ENCODE results near the gene RILPL1.
"Not testable (repeated sequence)": the region's sequence is repeated elsewhere in the genome, so short reads cannot be mapped to it uniquely, and the experiment has no call there.

The RILPL1 gene

DNA sequence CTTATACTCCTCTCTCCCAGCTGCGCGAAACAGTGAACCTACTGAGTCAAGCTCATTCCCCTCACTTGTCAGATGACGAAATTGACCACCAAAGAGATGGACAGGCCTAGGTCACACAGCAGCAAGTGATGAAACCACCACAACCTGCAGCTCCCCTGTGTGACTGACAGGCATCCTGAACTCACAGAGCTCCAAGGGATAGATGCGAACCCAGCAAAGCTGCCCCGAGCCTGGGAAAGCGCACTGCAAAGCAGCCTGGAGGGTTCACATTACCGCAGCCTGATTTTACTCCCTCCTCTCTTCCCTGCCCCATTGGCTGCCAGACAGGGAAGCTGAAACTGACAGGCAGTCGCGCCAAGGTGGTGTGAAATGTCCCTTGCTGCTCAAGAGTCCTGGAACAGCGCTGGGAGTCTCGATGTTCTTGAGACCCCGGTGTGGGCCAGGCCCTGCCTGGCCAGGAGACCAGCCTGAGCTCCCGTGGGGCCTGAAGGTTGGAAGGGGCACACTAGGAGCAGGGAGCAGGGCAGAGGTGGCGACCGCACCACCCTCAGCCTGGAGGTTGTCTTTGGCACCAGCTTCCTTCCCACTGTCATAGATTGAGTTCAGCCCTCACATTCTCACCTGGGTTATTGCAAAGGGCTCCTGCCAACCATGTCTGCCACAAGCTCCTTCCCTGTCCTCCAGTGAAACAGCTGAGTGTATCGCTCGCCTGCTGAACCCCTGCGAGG, 39.2 kb downstream of the RILPL1 start:
- no peak for DNase-seq (ENCODE audit: low read depth in 2 of 2)

DNA sequence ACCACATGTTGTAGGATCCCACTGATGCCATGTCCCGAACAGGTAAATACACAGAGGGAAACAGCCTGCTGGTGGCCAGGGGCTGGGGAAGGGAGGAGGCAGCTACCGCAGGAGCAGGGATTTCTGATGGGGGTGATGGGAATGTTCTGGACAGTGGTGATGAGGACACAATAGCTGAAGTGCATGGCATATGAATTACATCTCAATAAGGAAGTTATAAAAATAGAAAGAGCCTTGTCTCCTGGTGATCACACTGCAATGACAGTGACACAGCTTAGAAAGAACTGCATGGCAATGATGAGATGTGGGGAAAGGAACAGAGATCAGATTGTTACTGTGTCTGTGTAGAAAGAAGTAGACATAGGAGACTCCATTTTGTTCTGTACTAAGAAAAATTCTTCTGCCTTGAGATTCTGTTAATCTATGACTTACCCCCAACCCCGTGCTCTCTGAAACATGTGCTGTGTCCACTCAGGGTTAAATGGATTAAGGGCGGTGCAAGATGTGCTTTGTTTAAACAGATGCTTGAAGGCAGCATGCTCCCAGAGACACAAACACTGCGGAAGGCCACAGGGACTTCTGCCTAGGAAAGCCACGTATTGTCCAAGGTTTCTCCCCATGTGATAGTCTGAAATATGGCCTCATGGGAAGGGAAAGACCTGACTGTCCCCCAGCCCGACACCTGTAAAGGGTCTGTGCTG, 41.0 kb downstream of the RILPL1 start:
- DNase-seq (ENCODE audit: low read depth in 2 of 2) = not testable (repeated sequence)

DNA sequence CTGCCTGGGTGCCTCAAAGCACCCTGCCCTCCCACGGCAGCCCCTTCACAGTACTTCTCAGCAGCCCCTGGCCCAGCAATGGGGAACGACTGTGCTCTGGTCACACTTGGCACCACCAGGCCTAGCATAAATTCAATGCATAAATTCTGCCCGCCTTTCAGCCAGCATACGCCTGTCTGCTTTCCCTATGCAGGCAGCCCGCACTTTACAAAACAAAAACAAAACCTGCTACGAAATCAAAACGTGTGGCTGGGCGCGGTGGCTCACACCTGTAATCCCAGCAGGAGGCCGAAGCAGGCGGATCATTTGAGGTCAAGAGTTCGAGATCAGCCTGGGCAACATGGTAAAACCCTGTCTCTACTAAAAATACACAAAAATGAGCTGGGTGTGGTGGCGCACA, 42.0 kb downstream of the RILPL1 start:
- no peak for DNase-seq (ENCODE audit: low read depth in 2 of 2)

DNA sequence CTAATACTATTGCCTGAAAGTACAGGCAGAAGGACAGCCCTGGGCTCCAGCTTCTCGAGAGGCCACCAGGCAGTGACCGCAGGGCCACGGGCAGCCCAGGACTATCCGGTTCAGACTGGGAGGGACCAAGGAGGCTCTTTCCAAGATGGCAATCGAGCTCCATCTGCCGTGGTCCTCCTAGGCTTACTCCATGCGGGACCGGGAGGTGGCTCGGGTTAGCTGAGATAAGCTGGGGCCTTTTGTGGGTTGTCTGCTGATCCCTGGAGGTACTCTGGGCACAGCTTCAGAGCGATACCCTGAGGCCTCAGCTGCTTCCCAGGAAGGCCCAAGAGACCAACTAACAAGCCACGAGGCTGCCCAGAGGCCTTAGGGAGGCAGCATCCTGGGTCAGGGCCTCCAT, 42.5 kb downstream of the RILPL1 start:
- no peak for DNase-seq (ENCODE audit: low read depth in 2 of 2)

DNA sequence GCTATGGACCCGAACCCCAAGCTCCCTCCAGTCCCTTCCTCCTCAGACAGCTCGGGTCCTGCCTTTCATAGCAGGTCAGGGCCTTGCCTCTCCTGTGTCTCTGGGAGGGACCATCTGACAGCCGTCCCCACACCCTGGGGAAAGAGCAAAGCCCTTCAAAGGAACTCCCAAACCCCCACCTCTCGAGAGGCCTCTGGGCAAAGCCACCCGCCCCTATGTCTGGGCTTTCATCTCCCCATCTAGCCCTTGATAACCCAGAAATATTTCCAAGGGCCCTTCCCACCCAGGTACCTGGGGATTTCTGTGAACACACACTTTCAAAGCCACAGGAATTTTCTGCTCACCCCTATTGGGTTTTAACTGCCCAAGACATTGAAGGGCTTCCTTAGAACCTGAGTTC, 43.4 kb downstream of the RILPL1 start:
- no peak for DNase-seq (ENCODE audit: low read depth in 2 of 2)

DNA sequence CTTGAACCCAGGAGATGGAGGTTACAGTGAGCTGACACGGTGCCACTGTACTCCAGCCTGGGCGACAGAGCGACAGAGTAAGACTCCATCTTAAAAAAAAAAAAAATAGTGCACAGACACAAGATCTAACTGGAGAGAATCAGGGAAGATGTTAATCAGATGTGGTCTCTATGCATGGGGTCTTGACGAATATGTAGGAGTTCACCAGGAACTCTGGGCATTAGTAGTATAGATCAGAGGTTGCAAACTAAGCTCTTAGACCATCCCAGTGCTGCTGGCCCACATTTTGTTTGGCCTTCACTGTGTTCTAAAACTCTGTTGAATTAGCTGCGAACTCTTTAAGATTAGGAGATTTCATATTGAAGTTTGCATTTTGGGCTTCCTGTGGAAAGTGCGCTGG, 43.9 kb downstream of the RILPL1 start:
- no peak for DNase-seq (ENCODE audit: low read depth in 2 of 2)

DNA sequence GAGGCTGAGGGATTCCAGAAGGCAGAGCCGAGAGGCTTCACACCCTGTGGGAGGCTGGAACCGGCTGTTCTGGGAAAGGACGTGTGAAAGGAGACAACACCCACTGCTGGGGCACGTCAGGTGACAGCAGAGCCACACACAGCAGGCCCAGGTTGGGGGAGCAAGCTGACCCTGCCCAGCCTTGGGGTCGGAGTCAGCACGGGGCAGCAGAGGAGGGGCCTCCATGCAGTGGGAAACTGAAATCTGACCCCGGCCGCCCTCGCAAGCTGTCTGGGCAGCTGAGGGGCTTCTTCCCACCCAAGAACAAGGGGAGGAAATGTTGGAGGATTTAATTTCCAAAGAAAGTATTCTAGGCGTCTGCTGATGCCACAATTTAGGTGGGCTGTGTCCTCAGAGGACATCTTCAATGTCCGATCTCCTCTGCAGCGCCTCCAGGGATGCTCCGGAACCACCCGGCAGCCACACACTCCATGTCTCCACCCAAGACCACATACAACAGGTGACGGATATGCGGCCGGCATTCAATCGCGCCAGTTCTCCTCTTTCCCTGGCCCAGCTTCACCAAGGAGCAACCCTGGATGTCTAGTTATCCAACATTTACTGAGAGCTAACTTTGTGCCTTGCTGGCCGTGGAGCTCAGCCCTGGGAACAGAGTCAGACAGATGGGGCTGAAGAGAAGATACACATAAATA, 44.8 kb downstream of the RILPL1 start:
- DNase-seq (ENCODE audit: low read depth in 2 of 2) = no peak

DNA sequence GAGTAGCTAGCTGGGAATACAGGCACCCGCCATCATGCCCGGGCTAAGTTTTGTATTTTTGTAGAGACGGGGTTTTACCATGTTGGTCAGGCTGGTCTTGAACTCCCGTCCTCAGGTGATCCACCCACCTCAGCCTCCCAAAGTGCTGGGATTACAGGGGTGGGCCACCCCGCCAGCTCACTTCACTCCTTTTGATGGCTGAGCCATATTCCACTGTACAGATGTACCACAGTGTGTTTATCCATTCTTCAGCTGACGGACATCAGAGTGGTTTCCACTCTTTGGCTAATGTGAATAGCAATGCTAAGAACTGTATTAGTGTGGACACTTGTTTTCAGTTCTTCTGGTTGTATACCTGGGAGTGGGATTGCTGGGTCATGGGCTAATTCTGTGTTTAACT, 46.1 kb downstream of the RILPL1 start:
- DNase-seq (ENCODE audit: low read depth in 2 of 2) = no peak

DNA sequence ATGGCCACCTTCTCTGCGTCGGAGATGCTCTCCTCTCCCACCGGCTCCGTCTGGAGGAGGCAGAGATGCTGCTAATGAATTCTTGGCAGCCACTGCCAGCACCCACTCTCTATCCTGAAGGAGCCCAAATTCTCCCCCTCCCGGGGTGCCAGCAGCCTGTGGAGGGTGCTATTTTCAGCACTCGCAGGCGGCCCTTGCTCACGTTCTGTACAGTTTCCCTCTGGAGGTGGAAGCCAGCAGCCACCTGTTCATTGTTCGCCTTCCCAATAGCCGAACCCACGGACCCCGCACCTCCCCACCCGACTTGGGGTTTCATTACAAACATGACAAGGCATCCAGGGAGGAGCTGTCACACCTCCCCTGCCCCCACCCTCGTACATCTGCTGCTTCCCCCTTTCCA, 47.8 kb downstream of the RILPL1 start:
- DNase-seq (ENCODE audit: low read depth in 2 of 2) = no peak

DNA sequence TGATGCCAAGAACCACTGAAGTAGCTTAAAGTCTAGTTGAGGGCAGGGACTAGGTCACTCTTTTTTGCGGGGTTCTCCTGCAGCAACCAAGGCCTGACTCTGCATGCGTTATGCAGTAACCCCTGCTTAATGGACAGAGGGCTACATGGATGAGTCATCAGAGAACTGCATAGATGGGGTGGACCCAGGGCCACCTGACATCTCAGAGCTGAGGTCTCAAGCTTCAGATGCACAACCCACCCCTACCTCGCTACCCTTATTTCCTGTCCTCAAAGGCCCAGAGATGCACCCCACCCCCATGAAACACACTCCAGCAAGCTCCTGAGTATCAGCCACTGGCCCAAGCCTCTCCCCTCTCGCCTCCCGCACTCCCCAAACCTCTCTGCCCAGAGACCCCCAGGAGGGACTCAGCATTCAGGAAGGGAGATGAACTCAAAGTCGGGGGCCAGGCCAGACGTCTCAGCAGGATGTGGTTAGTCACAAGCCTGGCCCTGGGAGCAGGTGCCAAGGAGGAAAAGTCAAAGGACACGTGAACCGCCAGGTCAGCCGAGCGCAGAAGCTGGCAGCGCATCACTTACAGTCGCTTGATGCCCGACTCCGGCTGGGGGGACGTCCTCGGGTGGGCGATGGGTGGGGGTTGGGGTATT, 49.8 kb downstream of the RILPL1 start:
- no peak for DNase-seq (ENCODE audit: low read depth in 2 of 2)

DNA sequence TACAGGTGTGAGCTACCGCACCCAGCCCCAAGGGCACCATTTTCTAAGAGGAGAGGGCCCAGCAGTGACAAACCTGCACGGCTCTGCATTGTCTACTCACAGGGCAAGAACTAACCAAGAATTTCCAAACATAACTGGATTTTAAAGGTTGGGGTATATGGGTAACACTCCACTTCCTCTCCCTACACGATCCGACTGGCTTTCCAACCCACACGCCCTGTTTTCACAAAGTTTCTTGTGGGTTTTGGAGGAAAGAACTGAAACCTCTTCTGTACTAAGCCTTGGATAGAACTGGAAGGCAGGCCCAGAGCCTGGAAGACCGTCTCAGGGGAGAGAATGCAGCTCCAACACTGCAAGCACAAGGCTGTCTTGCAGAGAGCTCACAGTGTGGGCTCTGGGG, 50.6 kb downstream of the RILPL1 start:
- DNase-seq (ENCODE audit: low read depth in 2 of 2) = no peak

DNA sequence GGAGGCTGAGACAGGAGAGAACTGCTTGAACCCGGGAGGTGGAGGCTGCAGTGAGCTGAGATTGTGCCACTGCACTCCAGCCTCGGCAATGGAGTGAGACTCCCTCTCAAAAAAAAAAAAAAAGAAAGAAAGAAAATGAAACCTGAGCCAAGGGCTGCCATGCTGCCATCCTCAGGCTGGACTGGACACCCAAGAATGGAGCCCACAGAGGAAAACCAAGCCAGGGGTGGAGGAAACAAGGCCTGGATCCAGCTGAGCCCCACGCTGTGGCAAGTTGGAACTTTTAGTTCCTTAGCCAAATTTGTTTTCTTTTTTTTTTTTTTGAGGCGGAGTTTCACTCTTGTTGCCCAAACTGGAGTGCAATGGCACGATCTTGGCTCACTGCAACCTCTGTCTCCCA, 52.3 kb downstream of the RILPL1 start:
- DNase-seq (ENCODE audit: low read depth in 2 of 2) = not testable (repeated sequence)

DNA sequence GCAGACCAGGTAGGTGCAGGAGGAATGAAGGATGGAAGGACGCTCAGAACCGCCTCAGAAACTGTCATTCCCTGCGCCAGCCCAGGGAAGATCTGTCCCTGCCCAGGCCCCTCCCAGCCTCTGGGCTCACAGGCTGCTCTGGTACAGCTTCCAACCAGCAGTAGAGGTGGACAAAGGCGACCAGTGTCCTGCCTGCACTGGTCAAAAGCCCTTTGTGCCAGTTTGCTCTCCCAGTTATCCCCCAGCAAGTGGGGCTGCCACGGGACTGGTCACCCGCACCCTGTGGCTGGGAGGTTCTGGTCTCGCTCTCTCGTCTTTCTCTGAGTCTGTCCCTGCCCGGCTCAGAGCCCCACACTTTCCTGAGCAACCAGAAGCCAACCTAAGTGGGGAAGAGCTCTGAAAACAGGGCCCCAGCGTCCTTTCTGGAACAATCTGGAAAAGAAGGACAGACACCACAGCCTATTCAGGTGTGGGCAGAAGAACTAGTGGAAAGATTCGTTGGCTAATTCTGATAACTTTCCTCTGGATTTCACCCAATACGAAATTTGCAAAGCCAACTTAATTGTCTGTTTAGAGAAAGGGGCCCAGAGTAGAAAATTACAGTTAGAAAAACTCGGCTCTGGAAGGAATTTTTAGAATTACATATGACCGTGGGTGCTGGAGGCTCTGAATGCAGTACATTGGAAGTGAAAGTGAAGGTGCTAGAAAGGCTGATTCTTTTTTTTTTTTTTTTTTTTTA, 53.9 kb downstream of the RILPL1 start:
- no peak for DNase-seq (ENCODE audit: low read depth in 2 of 2)

DNA sequence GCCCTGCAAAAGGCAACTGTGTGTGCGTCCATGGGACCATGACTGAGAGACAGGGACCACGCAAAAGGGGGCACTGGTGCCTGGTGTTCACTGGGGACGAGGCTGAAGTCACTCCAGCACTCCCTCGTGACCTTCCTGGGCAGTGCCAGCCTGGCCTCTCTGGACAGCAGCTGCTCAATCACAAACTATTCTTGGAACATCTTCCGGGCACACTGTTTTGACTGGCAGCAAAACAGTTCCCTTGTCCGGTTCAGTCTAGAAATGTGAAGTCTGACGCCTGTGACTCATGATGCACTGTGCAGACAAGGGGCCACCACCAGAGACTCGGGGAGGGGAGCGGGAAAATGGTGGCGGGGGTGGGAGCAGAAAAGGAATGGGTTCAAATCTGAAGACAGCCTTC, 54.8 kb downstream of the RILPL1 start:
- DNase-seq (ENCODE audit: low read depth in 2 of 2) = no peak

DNA sequence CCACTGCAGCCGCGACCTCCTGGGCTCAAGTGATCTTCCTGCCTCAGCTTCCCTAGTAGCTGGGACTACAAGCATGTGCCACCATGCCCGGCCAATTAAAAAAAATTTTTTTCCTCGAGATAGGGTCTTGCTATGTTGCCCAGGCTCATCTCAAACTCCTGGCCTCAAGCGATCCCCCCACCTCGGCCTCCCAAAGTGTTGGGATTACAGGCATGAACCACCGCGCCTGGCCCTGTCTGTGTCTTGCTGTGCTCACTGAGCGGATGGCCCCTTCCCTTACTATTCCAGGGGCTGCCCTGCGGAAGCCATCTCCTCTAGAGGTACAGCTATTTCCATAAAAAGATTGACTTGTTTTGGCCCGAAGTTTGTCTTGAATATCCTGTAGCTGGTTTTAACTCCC, 55.5 kb downstream of the RILPL1 start:
- DNase-seq (ENCODE audit: low read depth in 2 of 2) = no peak

DNA sequence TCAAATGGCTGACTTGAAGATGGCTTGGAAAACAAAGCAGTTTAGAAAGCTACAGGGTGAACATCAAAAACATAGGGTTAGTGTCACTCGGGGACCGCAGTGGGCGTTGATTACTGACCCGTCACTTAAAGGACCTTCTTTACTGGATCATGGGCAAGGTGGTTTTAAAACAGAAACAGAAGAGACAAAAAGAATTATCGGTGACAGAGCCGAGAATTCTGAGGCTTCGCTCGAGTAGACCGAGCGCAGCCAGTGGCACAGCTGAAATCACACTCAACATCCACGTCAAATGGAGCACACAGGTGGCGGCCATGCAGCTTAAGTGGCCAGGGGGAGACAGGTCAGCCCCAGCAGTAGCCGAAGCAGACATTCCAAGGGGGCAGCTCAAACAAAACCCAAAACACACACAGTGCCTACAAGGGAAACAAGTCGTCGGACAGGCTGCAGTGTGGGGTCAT, 58.2 kb downstream of the RILPL1 start:
- DNase-seq (ENCODE audit: low read depth in 2 of 2) = no peak

DNA sequence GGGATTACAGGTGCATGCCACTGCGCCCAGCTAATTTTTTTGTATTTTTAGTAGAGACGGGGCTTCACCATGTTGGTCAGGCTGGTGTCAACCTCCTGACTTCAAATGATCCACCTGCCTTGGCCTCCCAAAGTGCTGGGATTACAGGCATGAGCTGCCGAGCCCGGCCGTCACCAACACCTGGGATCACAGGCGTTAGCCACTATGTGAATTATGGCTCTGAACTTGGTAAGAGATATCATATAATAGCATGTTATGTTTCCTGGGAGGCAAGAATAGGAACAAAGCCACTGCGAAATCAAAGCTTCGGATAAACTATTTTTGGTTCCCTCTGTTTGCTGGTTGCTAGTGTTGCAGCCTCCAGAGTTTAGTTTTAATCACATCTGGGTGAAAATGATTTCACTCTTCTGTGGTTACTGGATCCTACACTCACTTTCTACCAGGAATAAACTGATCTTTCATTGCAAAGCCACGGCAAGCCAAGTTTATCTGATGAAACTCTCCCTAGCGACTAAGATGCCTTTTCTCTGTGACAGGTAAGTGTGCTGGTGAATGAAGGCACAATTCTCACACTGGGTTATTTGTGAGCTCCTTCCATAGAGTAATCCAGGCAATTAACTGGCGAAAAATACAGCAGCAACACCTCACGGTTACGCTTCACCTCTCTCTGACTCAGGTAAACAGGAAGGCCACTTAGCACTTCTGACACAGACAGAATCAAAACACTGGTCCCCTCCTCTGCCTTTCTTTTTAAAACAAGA, 58.9 kb downstream of the RILPL1 start:
- DNase-seq (ENCODE audit: low read depth in 2 of 2) = no peak

DNA sequence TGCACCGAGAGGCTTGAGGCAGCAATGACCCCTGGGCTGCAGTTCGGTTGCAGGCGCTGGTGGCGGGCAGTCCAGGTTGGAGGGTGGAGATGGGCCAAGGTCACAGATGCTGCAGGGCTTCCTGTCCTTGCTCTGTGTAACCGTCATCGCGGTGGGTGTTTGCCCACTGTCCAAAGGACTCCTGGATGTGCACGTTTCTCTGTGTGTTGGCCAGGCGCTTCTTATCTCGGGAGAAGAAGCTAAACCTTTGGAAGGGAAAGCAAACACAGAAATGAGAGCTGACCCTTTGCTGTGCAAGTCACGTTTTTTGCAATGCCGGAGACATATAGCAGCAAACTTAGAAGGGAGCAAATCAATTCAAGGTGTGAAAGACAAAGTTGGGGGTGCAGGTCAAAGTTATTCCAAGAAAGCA, 61.1 kb downstream of the RILPL1 start:
- no peak for DNase-seq (ENCODE audit: low read depth in 2 of 2)

DNA sequence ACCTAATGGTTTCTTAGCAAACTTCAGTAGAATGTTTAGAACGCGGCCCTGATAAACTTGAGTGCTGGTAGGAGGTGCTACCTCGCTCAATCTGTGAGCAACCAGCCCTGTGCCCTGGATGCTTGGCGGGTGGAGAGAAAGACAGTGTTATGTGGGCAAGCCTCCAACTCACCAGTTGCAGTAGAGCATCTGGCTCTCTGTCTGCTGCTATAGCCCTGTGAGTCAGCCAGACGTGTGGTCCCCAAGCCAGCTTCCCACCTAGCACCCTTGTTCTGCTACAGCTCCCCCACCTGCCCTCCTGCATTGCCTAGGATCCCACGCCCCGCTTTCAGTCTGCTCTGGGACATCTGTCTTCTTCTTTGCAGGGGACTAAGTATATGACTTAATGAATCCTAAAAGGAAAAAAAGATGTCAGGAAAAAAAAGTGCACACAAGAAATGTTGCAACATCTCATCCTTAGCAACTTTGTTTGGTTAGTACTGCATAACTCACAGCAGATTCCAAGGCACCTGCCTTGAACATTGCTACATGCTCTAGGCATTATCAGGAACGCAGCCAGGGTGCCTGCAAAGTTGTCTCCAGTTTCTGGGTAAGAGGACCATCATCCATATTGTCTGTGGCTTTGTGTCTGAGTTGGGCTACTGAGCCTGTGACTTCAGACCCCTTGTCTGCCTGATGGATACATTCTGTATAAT, 62.0 kb downstream of the RILPL1 start:
- DNase-seq (ENCODE audit: low read depth in 2 of 2) = peak; percentile 30 to 34

DNA sequence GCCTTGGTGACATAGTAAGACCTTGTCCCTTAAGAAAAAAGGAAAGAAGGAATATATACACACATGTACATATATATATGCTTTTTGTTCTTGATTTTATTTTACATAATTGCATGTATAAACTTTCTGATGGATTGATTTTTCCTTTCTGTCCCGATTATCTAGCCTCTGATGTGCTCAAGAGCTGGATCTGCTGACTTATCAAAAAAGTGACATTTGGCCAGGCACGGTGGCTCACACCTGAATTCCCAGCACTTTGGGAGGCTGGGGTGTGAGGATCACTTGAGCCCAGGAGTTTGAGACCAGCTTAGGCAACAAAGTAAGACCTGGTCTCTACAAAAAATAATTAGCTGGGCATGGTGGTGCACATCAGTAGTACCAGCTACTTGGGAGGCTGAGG, 63.5 kb downstream of the RILPL1 start:
- no peak for DNase-seq (ENCODE audit: low read depth in 2 of 2)
